ENCODE measurements around the gene GNPAT. TPM values are rescaled to one million over a fixed set of nuclear protein-coding genes. Genes with fewer than 3 reads are reported as not detected.

GNPAT gene
- total RNA-seq, 1 donor from 2014 or later, result 36.7 TPM

DNA sequence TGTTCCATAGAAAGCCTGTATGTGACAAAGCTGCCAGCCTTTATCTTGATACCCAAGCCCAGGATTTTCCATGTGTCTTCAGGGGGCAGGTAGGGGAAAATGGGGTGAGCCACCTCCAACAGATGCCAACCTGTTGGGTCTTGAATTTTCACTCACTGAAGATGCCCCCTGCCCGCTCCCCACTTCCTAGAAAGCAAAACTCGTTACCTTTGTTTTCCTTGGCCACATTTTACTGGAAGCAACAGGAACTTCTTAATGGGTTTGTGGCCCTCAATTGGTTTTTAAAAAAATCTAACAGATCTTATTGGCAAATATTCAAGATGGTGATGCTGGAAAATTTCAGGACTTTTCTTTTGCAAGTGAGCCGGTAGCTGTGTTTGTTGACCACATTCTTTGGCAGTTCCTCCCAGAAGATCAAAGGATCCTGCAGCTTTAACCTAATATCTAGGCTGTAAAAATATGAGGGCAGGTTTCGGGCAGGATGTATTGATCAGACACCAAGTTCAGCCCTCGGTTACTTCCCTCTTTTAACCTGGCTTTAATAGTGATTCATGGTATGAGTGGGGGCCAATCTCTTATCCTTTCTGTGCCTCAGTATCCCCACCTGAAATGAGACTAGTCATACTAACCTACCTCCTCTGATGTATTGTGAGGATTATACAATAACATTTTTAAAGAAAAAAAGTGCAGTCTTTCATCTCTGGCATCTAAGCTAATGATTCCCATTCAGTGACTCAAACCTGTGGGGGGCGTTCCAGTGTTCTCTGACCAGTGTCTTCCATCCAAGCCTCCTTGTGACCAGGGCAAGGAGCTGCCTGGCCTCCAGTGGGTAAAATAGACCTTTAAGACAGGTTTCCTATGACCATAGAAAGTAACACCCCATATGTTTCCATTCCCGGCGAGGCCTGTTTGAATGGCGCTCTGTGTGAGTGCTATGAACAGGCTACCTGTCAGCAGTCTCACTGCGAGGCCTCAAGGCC, 21.3 kb upstream of the GNPAT start:
- H3K27ac ChIP-seq, result no peak overlapping the region

DNA sequence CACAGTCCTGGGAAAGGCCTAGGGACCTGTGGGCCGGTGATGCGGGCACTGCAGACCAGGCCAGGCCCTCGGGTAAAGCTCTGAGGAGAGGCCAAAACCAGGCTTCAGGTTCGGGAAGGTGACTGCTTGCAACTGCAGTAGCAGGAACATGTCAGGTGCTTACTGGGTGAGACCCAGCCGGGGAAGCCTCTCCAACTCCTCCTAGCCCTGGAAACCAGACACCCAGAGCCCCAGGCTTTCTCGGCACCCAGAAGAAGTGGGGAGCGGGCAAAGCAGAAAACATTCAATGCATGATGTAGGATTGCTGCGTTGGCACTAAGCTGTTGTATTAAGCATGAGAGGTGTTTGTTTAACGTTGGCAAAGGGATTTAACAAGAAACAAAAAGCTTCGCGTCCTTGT, 20.2 kb upstream of the GNPAT start:
- ATAC-seq, result no peak
- DNase-seq, result no peak
- Histone ChIP-seq H3K27me3 (ENCODE audit: low read depth) (no peaks in the 10 kb centered on the region), H3K4me1 (no peaks in the 10 kb centered on the region), H3K9me3 (no peaks in the 10 kb centered on the region), H3K4me3 (no peak overlapping the region), H3K27ac (no peak overlapping the region), H3K36me3 (peaks cover 35% of the 10 kb centered on the region)
- TF ChIP-seq, protein P1, sequence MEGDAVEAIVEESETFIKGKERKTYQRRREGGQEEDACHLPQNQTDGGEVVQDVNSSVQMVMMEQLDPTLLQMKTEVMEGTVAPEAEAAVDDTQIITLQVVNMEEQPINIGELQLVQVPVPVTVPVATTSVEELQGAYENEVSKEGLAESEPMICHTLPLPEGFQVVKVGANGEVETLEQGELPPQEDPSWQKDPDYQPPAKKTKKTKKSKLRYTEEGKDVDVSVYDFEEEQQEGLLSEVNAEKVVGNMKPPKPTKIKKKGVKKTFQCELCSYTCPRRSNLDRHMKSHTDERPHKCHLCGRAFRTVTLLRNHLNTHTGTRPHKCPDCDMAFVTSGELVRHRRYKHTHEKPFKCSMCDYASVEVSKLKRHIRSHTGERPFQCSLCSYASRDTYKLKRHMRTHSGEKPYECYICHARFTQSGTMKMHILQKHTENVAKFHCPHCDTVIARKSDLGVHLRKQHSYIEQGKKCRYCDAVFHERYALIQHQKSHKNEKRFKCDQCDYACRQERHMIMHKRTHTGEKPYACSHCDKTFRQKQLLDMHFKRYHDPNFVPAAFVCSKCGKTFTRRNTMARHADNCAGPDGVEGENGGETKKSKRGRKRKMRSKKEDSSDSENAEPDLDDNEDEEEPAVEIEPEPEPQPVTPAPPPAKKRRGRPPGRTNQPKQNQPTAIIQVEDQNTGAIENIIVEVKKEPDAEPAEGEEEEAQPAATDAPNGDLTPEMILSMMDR (IDR thresholded peaks at IDR 0.05), result no peak
- intact Hi-C loops (cut with DNase I), result no loop called here

More for the DNA sequence above, 21.3 kb upstream of the GNPAT start:
- H3K9me3 ChIP-seq, result no peaks in the 10 kb centered on the region
- TF ChIP-seq, protein P1 (IDR thresholded peaks at IDR 0.05), result no peak
- no peaks in the 10 kb centered on the region for H3K27me3 ChIP-seq (ENCODE audit: low read depth)
- no peak for ATAC-seq
- intact Hi-C loops (cut with DNase I), result no loop called here
- H3K4me3 ChIP-seq, result no peak overlapping the region
- DNase-seq, result no peak
- no peaks in the 10 kb centered on the region for H3K4me1 ChIP-seq
- peaks cover 24% of the 10 kb centered on the region for H3K36me3 ChIP-seq

DNA sequence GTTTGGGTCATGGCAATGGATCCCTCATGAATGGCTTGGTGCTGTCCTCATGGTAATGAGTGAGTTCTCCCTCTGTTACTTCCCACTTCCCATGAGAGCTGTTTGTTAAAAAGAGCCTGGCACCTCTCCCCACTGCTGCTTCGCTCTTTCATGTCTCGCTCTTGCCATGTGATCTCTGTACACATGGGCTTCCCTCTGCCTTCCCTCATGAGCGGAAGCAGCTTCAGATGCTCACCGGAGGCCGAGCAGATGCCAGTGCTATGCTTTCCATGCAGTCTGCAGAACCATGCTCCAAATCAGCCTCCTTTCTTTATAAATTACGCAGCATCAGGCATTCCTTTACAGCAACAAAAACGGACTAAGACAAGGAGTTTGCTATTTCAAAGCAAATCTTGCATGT, 14.9 kb upstream of the GNPAT start:
- peaks cover 81% of the 10 kb centered on the region for H3K36me3 ChIP-seq
- no peaks in the 10 kb centered on the region for H3K4me1 ChIP-seq
- TF ChIP-seq, protein P1 (IDR thresholded peaks at IDR 0.05), result no peak
- intact Hi-C loops (cut with DNase I), result no loop called here
- no peak overlapping the region for H3K27ac ChIP-seq
- ATAC-seq (no peak), DNase-seq (no peak)
- no peaks in the 10 kb centered on the region for H3K27me3 ChIP-seq (ENCODE audit: low read depth)
- no peaks in the 10 kb centered on the region for H3K9me3 ChIP-seq
- no peak overlapping the region for H3K4me3 ChIP-seq

DNA sequence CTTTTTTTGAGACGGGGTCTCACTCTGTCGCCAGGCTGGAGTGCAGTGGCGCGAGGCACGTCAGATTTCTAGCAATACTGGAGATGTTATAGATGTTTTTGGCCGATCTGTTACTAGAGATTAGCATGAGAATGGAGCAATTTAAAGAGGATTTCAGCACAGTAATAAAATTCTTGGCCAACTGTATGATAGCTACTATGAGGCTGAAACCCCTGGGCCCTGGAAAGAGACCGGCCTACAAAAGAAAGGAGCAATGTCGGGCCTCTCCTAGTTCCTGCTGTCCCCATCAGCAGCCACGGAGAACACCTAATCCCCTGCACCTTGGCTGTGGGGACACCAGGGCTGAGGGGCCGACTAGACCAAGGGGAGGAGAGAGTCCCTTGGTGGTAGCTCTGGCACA, 9.5 kb upstream of the GNPAT start:
- intact Hi-C loops (cut with DNase I), result no loop called here
- TF ChIP-seq, protein P1 (IDR thresholded peaks at IDR 0.05), result no peak

DNA sequence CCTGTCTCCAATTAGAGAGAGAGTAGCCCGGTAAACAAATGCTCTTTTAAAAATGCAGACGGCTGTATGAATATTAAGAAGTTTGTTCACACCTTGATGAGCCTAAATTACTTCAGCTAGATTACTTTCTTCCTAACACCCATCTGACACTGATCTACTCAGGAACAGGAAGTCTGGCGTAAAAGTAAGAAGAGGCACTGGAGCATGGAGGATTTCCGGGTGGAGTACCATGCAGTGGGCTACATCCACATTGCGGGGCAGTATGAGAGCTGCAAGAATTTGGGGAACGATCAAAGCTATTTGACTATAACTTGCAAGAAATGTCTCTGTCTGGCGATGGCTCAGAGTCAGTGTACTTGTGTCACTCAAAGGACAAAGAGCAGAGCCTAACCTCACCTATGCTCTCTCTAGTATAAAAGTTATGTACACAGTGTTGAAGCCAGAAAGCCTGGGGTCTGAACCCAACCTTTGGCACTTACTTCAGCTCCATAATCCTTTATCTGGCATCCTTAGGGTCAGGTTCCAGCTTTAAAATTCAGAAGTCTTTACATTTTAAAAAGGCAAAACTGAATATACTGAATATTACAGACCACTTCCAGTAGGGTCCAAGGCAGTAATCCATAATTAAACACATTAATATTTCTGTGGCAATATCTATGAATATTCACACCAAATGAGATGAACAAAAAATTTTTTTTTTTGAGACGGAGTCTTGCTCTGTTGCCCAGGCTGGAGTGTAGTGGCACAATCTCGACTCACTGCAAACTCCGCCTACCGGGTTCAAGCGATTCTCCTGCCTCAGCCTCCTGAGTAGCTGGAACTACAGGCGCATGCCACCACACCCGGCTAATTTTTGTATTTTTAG, 7.9 kb upstream of the GNPAT start:
- no peak overlapping the region for H3K27ac ChIP-seq
- intact Hi-C loops (cut with DNase I), result no loop called here
- no peak overlapping the region for H3K4me3 ChIP-seq
- H3K27me3 ChIP-seq (ENCODE audit: low read depth), result no peaks in the 10 kb centered on the region
- H3K36me3 ChIP-seq, result peaks cover 50% of the 10 kb centered on the region
- TF ChIP-seq, protein P1 (IDR thresholded peaks at IDR 0.05), result no peak
- DNase-seq (no peak), ATAC-seq (no peak)
- no peaks in the 10 kb centered on the region for H3K9me3 ChIP-seq
- H3K4me1 ChIP-seq, result peaks cover 4% of the 10 kb centered on the region

More for the DNA sequence above, 9.5 kb upstream of the GNPAT start:
- DNase-seq (no peak), ATAC-seq (no peak)
- Histone ChIP-seq H3K4me1 (peaks cover 2% of the 10 kb centered on the region), H3K27ac (no peak overlapping the region), H3K4me3 (no peak overlapping the region), H3K36me3 (peaks cover 49% of the 10 kb centered on the region), H3K9me3 (no peaks in the 10 kb centered on the region), H3K27me3 (ENCODE audit: low read depth) (no peaks in the 10 kb centered on the region)
